ENCODE data around the gene CLDND1. TPM values are rescaled to one million over a fixed set of nuclear protein-coding genes. Genes with fewer than 3 reads are reported as not detected.

The CLDND1 gene
- total and polyA plus RNA-seq, 2 of the 13 experiments (the other 11 are each of a cell fraction or from before 2014, with no cell fraction given), result 50.8 to 121 TPM

DNA sequence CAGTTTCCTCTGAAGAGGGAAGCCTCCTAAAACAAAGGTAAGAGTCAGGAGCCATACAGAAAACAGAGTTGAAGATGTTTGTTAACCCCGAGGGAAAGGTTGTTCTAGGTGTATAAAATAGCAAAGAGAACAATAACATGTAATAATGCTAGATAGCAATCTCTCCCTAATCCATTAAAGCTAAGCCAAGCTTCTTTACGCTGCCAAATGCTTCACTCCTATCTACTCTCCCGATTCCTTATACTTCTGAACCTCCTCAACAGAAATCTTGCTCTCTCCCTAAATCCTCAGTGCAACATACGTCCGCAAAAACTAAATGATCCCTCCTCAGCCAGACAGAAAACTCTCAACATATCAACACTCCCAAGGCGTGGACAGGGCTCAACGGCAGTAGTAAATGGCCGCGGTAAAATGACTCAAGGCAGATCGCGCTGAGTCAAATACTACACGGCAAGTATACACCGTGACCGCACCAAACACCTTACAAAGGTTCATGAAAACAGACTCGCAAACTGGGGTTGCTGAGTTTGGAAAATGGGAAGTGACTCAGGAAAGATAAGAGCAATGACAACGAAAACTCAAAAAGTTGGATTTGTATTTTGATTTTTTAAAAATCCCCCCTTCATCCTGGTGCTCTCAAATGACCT lies 682 bp downstream of the CLDND1 start (continued):
- TF ChIP-seq PAXIP1 (CRISPR knock-in tag; conservative IDR thresholded peaks at IDR 0.05), result no peak
- TF ChIP-seq ZNF546 (CRISPR knock-in tag; conservative IDR thresholded peaks at IDR 0.05), result no peak
- TF ChIP-seq, protein P1, sequence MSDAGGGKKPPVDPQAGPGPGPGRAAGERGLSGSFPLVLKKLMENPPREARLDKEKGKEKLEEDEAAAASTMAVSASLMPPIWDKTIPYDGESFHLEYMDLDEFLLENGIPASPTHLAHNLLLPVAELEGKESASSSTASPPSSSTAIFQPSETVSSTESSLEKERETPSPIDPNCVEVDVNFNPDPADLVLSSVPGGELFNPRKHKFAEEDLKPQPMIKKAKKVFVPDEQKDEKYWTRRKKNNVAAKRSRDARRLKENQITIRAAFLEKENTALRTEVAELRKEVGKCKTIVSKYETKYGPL (CRISPR knock-in tag; IDR thresholded peaks at IDR 0.05), result 0 out of 2 replicates have a peak, but pooled peaks have one; percentile 20
- TF ChIP-seq FIP1L1 (IDR thresholded peaks at IDR 0.05; ENCODE audit: borderline replicate concordance, insufficient read depth, low read depth, low read length), result no peak
- TF ChIP-seq CBX1 (IDR thresholded peaks at IDR 0.05; ENCODE audit: low read depth), result no peak
- no peak for TF ChIP-seq RORA (CRISPR knock-in tag; IDR thresholded peaks at IDR 0.05)
- no peak for TF ChIP-seq FOXK1 (CRISPR knock-in tag; IDR thresholded peaks at IDR 0.05; ENCODE audit: borderline replicate concordance, low read depth)
- no peak for TF ChIP-seq REPIN1 (CRISPR knock-in tag; IDR thresholded peaks at IDR 0.05; ENCODE audit: borderline replicate concordance, low read depth)
- no peak for TF ChIP-seq ETV5 (CRISPR knock-in tag; IDR thresholded peaks at IDR 0.05; ENCODE audit: borderline replicate concordance)
- no peak for TF ChIP-seq STAG1 (CRISPR knock-in tag; IDR thresholded peaks at IDR 0.05)
- TF ChIP-seq ZNF205 (CRISPR knock-in tag; IDR thresholded peaks at IDR 0.05), result no peak
- TF ChIP-seq CEBPB (IDR thresholded peaks at IDR 0.05; ENCODE audit: borderline replicate concordance, low read depth, low read length), result no peak
- TF ChIP-seq, protein P2, sequence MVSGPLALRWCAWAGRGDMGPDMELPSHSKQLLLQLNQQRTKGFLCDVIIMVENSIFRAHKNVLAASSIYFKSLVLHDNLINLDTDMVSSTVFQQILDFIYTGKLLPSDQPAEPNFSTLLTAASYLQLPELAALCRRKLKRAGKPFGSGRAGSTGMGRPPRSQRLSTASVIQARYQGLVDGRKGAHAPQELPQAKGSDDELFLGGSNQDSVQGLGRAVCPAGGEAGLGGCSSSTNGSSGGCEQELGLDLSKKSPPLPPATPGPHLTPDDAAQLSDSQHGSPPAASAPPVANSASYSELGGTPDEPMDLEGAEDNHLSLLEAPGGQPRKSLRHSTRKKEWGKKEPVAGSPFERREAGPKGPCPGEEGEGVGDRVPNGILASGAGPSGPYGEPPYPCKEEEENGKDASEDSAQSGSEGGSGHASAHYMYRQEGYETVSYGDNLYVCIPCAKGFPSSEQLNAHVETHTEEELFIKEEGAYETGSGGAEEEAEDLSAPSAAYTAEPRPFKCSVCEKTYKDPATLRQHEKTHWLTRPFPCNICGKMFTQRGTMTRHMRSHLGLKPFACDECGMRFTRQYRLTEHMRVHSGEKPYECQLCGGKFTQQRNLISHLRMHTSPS (CRISPR knock-in tag; IDR thresholded peaks at IDR 0.05; ENCODE audit: low read depth), result no peak
- TF ChIP-seq, protein P3, sequence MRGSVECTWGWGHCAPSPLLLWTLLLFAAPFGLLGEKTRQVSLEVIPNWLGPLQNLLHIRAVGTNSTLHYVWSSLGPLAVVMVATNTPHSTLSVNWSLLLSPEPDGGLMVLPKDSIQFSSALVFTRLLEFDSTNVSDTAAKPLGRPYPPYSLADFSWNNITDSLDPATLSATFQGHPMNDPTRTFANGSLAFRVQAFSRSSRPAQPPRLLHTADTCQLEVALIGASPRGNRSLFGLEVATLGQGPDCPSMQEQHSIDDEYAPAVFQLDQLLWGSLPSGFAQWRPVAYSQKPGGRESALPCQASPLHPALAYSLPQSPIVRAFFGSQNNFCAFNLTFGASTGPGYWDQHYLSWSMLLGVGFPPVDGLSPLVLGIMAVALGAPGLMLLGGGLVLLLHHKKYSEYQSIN (CRISPR knock-in tag; IDR thresholded peaks at IDR 0.05; ENCODE audit: borderline replicate concordance), result no peak
- no peak for TF ChIP-seq ZNF549 (CRISPR knock-in tag; IDR thresholded peaks at IDR 0.05)
- no peak for TF ChIP-seq HES4 (CRISPR knock-in tag; IDR thresholded peaks at IDR 0.05; ENCODE audit: borderline replicate concordance)
- 0 out of 2 replicates have a peak, but pooled peaks have one; percentile 2 for TF ChIP-seq ZNF615 (CRISPR knock-in tag; IDR thresholded peaks at IDR 0.05; ENCODE audit: borderline replicate concordance)
- TF ChIP-seq, protein P4, sequence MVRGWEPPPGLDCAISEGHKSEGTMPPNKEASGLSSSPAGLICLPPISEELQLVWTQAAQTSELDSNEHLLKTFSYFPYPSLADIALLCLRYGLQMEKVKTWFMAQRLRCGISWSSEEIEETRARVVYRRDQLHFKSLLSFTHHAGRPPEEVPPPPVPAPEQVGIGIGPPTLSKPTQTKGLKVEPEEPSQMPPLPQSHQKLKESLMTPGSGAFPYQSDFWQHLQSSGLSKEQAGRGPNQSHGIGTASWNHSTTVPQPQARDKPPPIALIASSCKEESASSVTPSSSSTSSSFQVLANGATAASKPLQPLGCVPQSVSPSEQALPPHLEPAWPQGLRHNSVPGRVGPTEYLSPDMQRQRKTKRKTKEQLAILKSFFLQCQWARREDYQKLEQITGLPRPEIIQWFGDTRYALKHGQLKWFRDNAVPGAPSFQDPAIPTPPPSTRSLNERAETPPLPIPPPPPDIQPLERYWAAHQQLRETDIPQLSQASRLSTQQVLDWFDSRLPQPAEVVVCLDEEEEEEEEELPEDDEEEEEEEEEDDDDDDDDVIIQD (CRISPR knock-in tag; IDR thresholded peaks at IDR 0.05; ENCODE audit: low read depth), result no peak

Data from HepG2 (cell line).